Endothelial cell of umbilical vein (primary cell): Measurements from ENCODE around the gene SNAPC5.

Experiments
- EZH2 ChIP-seq: IDR thresholded peaks from 2 replicates; pipeline ENCODE4 v1.6.1; 2012; ENCODE audit warnings: borderline replicate concordance, low read depth, mild to moderate bottlenecking, moderate library complexity, low read length, inconsistent platforms; ENCODE audit not compliant: severe bottlenecking
- GATA2 ChIP-seq: IDR thresholded peaks from 2 replicates; pipeline ENCODE4 v1.7.0; 2011; ENCODE audit warnings: low read depth, mild to moderate bottlenecking, moderate library complexity, mixed read lengths, low read length; ENCODE audit not compliant: insufficient read length, insufficient read depth
- MAX ChIP-seq: IDR thresholded peaks from 2 replicates; pipeline ENCODE4 v1.6.1; 2011; ENCODE audit not compliant: insufficient read depth, insufficient read length
- MYC ChIP-seq: IDR thresholded peaks from one replicate; pipeline ENCODE4 v1.6.1; 2011; ENCODE audit warnings: mild to moderate bottlenecking, low read depth, low read length
- TF ChIP-seq, protein P1 (sequence below), 2 donors: IDR thresholded peaks; 1 replicate in 1 of 2; 2 replicates in 1 of 2; pipeline ENCODE4 v1.5.1; 2011; ENCODE audit warnings: low read length in 2 of 2, mild to moderate bottlenecking in 2 of 2, moderate library complexity in 2 of 2, control low read depth in 1 of 2, inconsistent platforms in 1 of 2, low read depth in 1 of 2; ENCODE audit not compliant: insufficient read depth in 1 of 2; ENCODE audit errors: extremely low read depth in 1 of 2

DNA sequence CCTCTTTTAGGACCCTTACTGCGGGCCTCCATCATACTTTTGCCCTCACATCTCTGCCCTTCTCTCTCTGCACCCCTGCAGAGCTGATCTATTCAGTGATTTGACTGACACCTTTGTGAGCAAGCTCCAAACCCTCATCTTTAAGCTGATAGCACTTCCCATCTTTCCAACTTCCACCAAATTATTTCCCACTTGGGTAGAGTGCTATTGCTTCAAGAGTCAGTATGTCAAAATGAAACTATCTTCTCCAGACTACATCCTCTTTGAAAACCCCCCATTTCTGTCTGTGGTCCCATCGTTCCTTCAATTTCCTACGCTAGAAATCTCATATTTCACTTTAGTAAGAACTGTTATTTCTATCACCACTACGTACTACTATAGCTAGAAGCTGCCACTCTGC lies 27.3 kb upstream of the SNAPC5 start:
- TF ChIP-seq MYC (no peak), GATA2 (no peak), MAX (no peak), EZH2 (no peak)
- TF ChIP-seq, protein P1, sequence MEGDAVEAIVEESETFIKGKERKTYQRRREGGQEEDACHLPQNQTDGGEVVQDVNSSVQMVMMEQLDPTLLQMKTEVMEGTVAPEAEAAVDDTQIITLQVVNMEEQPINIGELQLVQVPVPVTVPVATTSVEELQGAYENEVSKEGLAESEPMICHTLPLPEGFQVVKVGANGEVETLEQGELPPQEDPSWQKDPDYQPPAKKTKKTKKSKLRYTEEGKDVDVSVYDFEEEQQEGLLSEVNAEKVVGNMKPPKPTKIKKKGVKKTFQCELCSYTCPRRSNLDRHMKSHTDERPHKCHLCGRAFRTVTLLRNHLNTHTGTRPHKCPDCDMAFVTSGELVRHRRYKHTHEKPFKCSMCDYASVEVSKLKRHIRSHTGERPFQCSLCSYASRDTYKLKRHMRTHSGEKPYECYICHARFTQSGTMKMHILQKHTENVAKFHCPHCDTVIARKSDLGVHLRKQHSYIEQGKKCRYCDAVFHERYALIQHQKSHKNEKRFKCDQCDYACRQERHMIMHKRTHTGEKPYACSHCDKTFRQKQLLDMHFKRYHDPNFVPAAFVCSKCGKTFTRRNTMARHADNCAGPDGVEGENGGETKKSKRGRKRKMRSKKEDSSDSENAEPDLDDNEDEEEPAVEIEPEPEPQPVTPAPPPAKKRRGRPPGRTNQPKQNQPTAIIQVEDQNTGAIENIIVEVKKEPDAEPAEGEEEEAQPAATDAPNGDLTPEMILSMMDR (IDR thresholded peaks at IDR 0.05; ENCODE audit: extremely low read depth in 1 of 2, insufficient read depth in 1 of 2, low read depth in 1 of 2, low read length in 2 of 2) = no peak
